WTC11 (cell line): ENCODE results near the gene RAD51D. TPM values are rescaled to one million over a fixed set of nuclear protein-coding genes. Genes with fewer than 3 reads are reported as not detected.

ENCODE experiments used
- ATAC-seq: fragments of 200-7000 bp; cut with Tn5 transposase; 2 replicates; pipeline ENCODE4 v1.10.0; 2021; ENCODE audit warnings: mild to moderate bottlenecking, moderate library complexity
- CTCF ChIA-PET: fragments of 300-600 bp; sonication (Branson Sonifier 250); formaldehyde crosslinking; loops from one replicate; lab custom pipeline; 2021; ENCODE audit warnings: antibody characterized with exemption; lab: Charles Lee
- POLR2A ChIA-PET: fragments of 350-600 bp; sonication (Branson Sonifier 250); formaldehyde crosslinking; loops from one replicate; lab custom pipeline; 2021; ENCODE audit warnings: antibody characterized with exemption; lab: Charles Lee
- DNase-seq: peaks from one replicate; pipeline ENCODE4 v3.0.0; 2021; ENCODE audit warnings: low spot score
- H3K27ac Mint-ChIP-seq: 2 replicates; pipeline ENCODE4 v1.8.0; 2021; ENCODE audit warnings: mixed read lengths
- H3K27me3 Mint-ChIP-seq: 2 replicates; pipeline ENCODE4 v1.8.0; 2021; ENCODE audit warnings: low read depth, mild to moderate bottlenecking, moderate library complexity, mixed read lengths
- H3K36me3 Mint-ChIP-seq: 2 replicates; pipeline ENCODE4 v1.8.0; 2021; ENCODE audit warnings: mixed read lengths
- H3K4me1 Mint-ChIP-seq: 2 replicates; pipeline ENCODE4 v1.8.0; 2022; ENCODE audit warnings: mixed read lengths
- H3K4me3 Mint-ChIP-seq: 2 replicates; pipeline ENCODE4 v1.8.0; 2021; ENCODE audit warnings: mild to moderate bottlenecking, moderate library complexity, mixed read lengths
- H3K9me3 Mint-ChIP-seq: 2 replicates; pipeline ENCODE4 v1.8.0; 2021; ENCODE audit warnings: mixed read lengths
- ATF1 ChIP-seq: sonication (generic); formaldehyde crosslinking; IDR thresholded peaks from 2 replicates; pipeline ENCODE4 v1.8.1; 2023; ENCODE audit warnings: mild to moderate bottlenecking, moderate library complexity, missing genetic modification reagents
- ERG ChIP-seq: fragments of 250-450 bp; sonication (Bioruptor Pico); IDR thresholded peaks from 2 replicates; pipeline ENCODE4 v1.8.0; 2021; ENCODE audit warnings: mild to moderate bottlenecking
- HMGXB4 ChIP-seq: sonication (generic); formaldehyde crosslinking; IDR thresholded peaks from 2 replicates; pipeline ENCODE4 v1.8.1; 2023; ENCODE audit warnings: mild to moderate bottlenecking, moderate library complexity, missing genetic modification reagents
- KAT7 ChIP-seq: sonication (generic); formaldehyde crosslinking; IDR thresholded peaks from 2 replicates; pipeline ENCODE4 v1.8.1; 2023; ENCODE audit warnings: missing genetic modification reagents, mild to moderate bottlenecking, borderline replicate concordance
- MAX ChIP-seq: sonication (generic); formaldehyde crosslinking; IDR thresholded peaks from 2 replicates; pipeline ENCODE4 v1.8.0; 2022; ENCODE audit warnings: mild to moderate bottlenecking, missing genetic modification reagents
- MYBL2 ChIP-seq: sonication (generic); formaldehyde crosslinking; IDR thresholded peaks from 2 replicates; pipeline ENCODE4 v1.8.1; 2023; ENCODE audit warnings: mild to moderate bottlenecking, moderate library complexity, missing genetic modification reagents
- PRDM15 ChIP-seq: sonication (generic); formaldehyde crosslinking; IDR thresholded peaks from 2 replicates; pipeline ENCODE4 v1.8.0; 2022; ENCODE audit warnings: missing genetic modification reagents
- PREB ChIP-seq: sonication (generic); formaldehyde crosslinking; IDR thresholded peaks from 2 replicates; pipeline ENCODE4 v1.8.1; 2022; ENCODE audit warnings: mild to moderate bottlenecking, missing genetic modification reagents, moderate library complexity, borderline replicate concordance
- PRRX2 ChIP-seq: fragments of 250-450 bp; sonication (Bioruptor Pico); IDR thresholded peaks from 2 replicates; pipeline ENCODE4 v1.8.0; 2021; ENCODE audit warnings: mild to moderate bottlenecking
- RORB ChIP-seq: fragments of 250-450 bp; sonication (Bioruptor Pico); IDR thresholded peaks from 2 replicates; pipeline ENCODE4 v1.9.0; 2021; ENCODE audit warnings: mild to moderate bottlenecking
- SMAD4 ChIP-seq: sonication (generic); formaldehyde crosslinking; IDR thresholded peaks from 2 replicates; pipeline ENCODE4 v1.8.0; 2022; ENCODE audit warnings: mild to moderate bottlenecking, missing genetic modification reagents
- USF2 ChIP-seq: sonication (generic); formaldehyde crosslinking; IDR thresholded peaks from 2 replicates; pipeline ENCODE4 v1.8.1; 2023; ENCODE audit warnings: mild to moderate bottlenecking, missing genetic modification reagents, moderate library complexity
- ZBTB21 ChIP-seq: sonication (generic); formaldehyde crosslinking; IDR thresholded peaks from 2 replicates; pipeline ENCODE4 v1.8.1; 2023; ENCODE audit warnings: mild to moderate bottlenecking, missing genetic modification reagents, borderline replicate concordance
- ZNF219 ChIP-seq: sonication (generic); formaldehyde crosslinking; IDR thresholded peaks from 2 replicates; pipeline ENCODE4 v1.8.0; 2023; ENCODE audit warnings: missing genetic modification reagents, mild to moderate bottlenecking, borderline replicate concordance
- ZNF396 ChIP-seq: fragments of 250-450 bp; sonication (Bioruptor Pico); IDR thresholded peaks from 2 replicates; pipeline ENCODE4 v1.8.0; 2021; ENCODE audit warnings: mild to moderate bottlenecking, moderate library complexity, borderline replicate concordance
- ZNF416 ChIP-seq: fragments of 250-450 bp; sonication (Bioruptor Pico); IDR thresholded peaks from 2 replicates; pipeline ENCODE4 v1.9.0; 2021; ENCODE audit warnings: mild to moderate bottlenecking, inconsistent platforms
- ZNF423 ChIP-seq: fragments of 250-450 bp; sonication (Bioruptor Pico); IDR thresholded peaks from 2 replicates; pipeline ENCODE4 v2.1.2; 2022; ENCODE audit warnings: mild to moderate bottlenecking, moderate library complexity
- ZNF512 ChIP-seq: sonication (generic); formaldehyde crosslinking; IDR thresholded peaks from 2 replicates; pipeline ENCODE4 v1.8.1; 2022; ENCODE audit warnings: missing genetic modification reagents, borderline replicate concordance
- ZNF532 ChIP-seq: fragments of 250-450 bp; sonication (Bioruptor Pico); IDR thresholded peaks from 2 replicates; pipeline ENCODE4 v1.9.0; 2021; ENCODE audit warnings: mild to moderate bottlenecking, borderline replicate concordance
- total RNA-seq: library from RNA; stranded (reverse); gene quantifications from 3 replicates; pipeline ENCODE4 v1.2.3, GENCODE V29; 2021

RAD51D gene
- total RNA-seq, 1 experiment from 2014 or later = 15.0 TPM

GRCh38 chr17:35164716-35165115 is 45.1 kb upstream of the RAD51D start (continued):
- no peak for TF ChIP-seq PRDM15 (CRISPR knock-in tag)
- no peak for TF ChIP-seq ZNF423 (CRISPR knock-in tag)
- TF ChIP-seq MAX (CRISPR knock-in tag) = no peak
- no peak for TF ChIP-seq ZNF512 (CRISPR knock-in tag)
- TF ChIP-seq ZNF396 (CRISPR knock-in tag) = no peak
- no peak for TF ChIP-seq MYBL2 (CRISPR knock-in tag)
- no peak for TF ChIP-seq RORB

- DNase-seq (no peak), ATAC-seq (no peak)
- peaks cover 10% of the 10 kb centered on the region for H3K27me3 Mint-ChIP-seq
- no peak overlapping the region for H3K4me3 Mint-ChIP-seq
- H3K9me3 Mint-ChIP-seq = peaks cover 4% of the 10 kb centered on the region; the same call in 1 of the 2 replicates
- H3K36me3 Mint-ChIP-seq = no peaks in the 10 kb centered on the region
- H3K27ac Mint-ChIP-seq = no peak overlapping the region
- ChIA-PET CTCF (interaction anchor here (2.1 kb wide), 1 partner anchor 375 kb away, joined by 7 read pairs; no protein-coding TSS in a partner anchor), POLR2A (no interaction called here)
- peaks cover 8% of the 10 kb centered on the region for H3K4me1 Mint-ChIP-seq
- no peak for TF ChIP-seq PRRX2 (CRISPR knock-in tag)
- TF ChIP-seq ATF1 = no peak
- TF ChIP-seq KAT7 = no peak
- no peak for TF ChIP-seq HMGXB4
- no peak for TF ChIP-seq RORB
- TF ChIP-seq ERG = no peak
- TF ChIP-seq PREB (CRISPR knock-in tag) = no peak
- TF ChIP-seq ZNF219 = no peak
- TF ChIP-seq ZNF532 (CRISPR knock-in tag) = no peak
- TF ChIP-seq ZNF416 (CRISPR knock-in tag) = no peak
- TF ChIP-seq SMAD4 = no peak
- no peak for TF ChIP-seq ZBTB21 (CRISPR knock-in tag)
- no peak for TF ChIP-seq USF2 (CRISPR knock-in tag)
These were observed 44.2 kb upstream of the RAD51D start for GRCh38 chr17:35163886-35164285.
